Measurements from ENCODE around the gene CROCC. TPM values are rescaled to one million over a fixed set of nuclear protein-coding genes. Genes with fewer than 3 reads are reported as not detected.

The CROCC gene
- total and polyA plus RNA-seq, 2 donors from 2014 or later: 10.6 to 30.5 TPM

- Histone ChIP-seq H3K9ac (ENCODE audit: low read length in 3 of 3) (no peak overlapping the region), H3K4me3 (ENCODE audit: low read length in 3 of 3) (no peak overlapping the region), H3K27me3 (ENCODE audit: control insufficient read depth, insufficient read depth, low read length) (no peaks in the 10 kb centered on the region), H3K36me3 (ENCODE audit: control insufficient read depth in 2 of 3, insufficient read depth in 3 of 3, low read length in 3 of 3) (peaks cover 0 to 10% (median 3%) of the 10 kb centered on the region in 3 donors), H3K27ac (ENCODE audit: low read depth in 2 of 2, low read length in 2 of 2) (no peak overlapping the region), H3K9me3 (ENCODE audit: control insufficient read depth in 2 of 3, insufficient read depth in 1 of 3, low read length in 3 of 3) (no peaks in the 10 kb centered on the region), H3K4me1 (ENCODE audit: control insufficient read depth in 2 of 3, insufficient read depth in 2 of 3, low read depth in 1 of 3, low read length in 3 of 3) (no peaks in the 10 kb centered on the region)
- no peak for DNase-seq
- intact Hi-C loops (cut with DNase I): loop anchor here (10.0 kb wide), 1 partner anchor 74 kb away; no protein-coding TSS in a partner anchor
- TF ChIP-seq CTCF (IDR thresholded peaks at IDR 0.05; ENCODE audit: borderline replicate concordance, extremely low read depth, insufficient read depth): no peak
- no peak for FAIRE-seq
Observed at GRCh38 chr1:16970132-16970910, 48.6 kb downstream of the CROCC start.

GRCh38 chr1:16971341-16972188 lies 49.8 kb downstream of the CROCC start:
- TF ChIP-seq CTCF (IDR thresholded peaks at IDR 0.05; ENCODE audit: borderline replicate concordance, extremely low read depth, insufficient read depth): no peak
- H3K36me3 ChIP-seq (ENCODE audit: control insufficient read depth in 2 of 3, insufficient read depth in 3 of 3, low read length in 3 of 3): peaks cover 0 to 3% (median 3%) of the 10 kb centered on the region in 3 donors
- FAIRE-seq (no peak), DNase-seq (peak in 1 of 5 donors; percentile 53)
- no peaks in the 10 kb centered on the region for H3K4me1 ChIP-seq (ENCODE audit: control insufficient read depth in 2 of 3, insufficient read depth in 2 of 3, low read depth in 1 of 3, low read length in 3 of 3)
- no peaks in the 10 kb centered on the region for H3K9me3 ChIP-seq (ENCODE audit: control insufficient read depth in 2 of 3, insufficient read depth in 1 of 3, low read length in 3 of 3)
- no peaks in the 10 kb centered on the region for H3K27me3 ChIP-seq (ENCODE audit: control insufficient read depth, insufficient read depth, low read length)
- no peak overlapping the region for H3K9ac ChIP-seq (ENCODE audit: low read length in 3 of 3)
- intact Hi-C loops (cut with DNase I): loop anchor here (10.0 kb wide), 1 partner anchor 73 kb away; no protein-coding TSS in a partner anchor
- H3K27ac ChIP-seq (ENCODE audit: low read depth in 2 of 2, low read length in 2 of 2): no peak overlapping the region
- no peak overlapping the region for H3K4me3 ChIP-seq (ENCODE audit: low read length in 3 of 3)

- Histone ChIP-seq H3K4me1 (ENCODE audit: control insufficient read depth in 2 of 3, insufficient read depth in 2 of 3, low read depth in 1 of 3, low read length in 3 of 3) (no peaks in the 10 kb centered on the region), H3K36me3 (ENCODE audit: control insufficient read depth in 2 of 3, insufficient read depth in 3 of 3, low read length in 3 of 3) (peaks cover 0 to 3% (median 0%) of the 10 kb centered on the region in 3 donors), H3K9me3 (ENCODE audit: control insufficient read depth in 2 of 3, insufficient read depth in 1 of 3, low read length in 3 of 3) (no peaks in the 10 kb centered on the region), H3K27me3 (ENCODE audit: control insufficient read depth, insufficient read depth, low read length) (no peaks in the 10 kb centered on the region), H3K9ac (ENCODE audit: low read length in 3 of 3) (no peak overlapping the region), H3K27ac (ENCODE audit: low read depth in 2 of 2, low read length in 2 of 2) (no peak overlapping the region), H3K4me3 (ENCODE audit: low read length in 3 of 3) (no peak overlapping the region)
- intact Hi-C loops (cut with DNase I): loop anchor here (10.0 kb wide), 1 partner anchor 72 kb away; no protein-coding TSS in a partner anchor
- FAIRE-seq (no peak), DNase-seq (no peak)
- no peak for TF ChIP-seq CTCF (IDR thresholded peaks at IDR 0.05; ENCODE audit: borderline replicate concordance, extremely low read depth, insufficient read depth)
Observed at GRCh38 chr1:16972189-16972895, 50.6 kb downstream of the CROCC start.

Measured in kidney (tissue), 14 donors.